SW480 (cell line): ENCODE results near the gene NEDD4L.
A peak's percentile ranks its signal among the peaks of the same experiment; 100 is the strongest.
"Not testable (repeated sequence)": the region's sequence is repeated elsewhere in the genome, so short reads cannot be mapped to it uniquely, and the experiment has no call there.

ENCODE experiments used
- DNase-seq: peaks from one replicate; pipeline ENCODE4 v3.0.0-alpha.2; 2016; ENCODE audit warnings: low spot score

NEDD4L gene

DNA sequence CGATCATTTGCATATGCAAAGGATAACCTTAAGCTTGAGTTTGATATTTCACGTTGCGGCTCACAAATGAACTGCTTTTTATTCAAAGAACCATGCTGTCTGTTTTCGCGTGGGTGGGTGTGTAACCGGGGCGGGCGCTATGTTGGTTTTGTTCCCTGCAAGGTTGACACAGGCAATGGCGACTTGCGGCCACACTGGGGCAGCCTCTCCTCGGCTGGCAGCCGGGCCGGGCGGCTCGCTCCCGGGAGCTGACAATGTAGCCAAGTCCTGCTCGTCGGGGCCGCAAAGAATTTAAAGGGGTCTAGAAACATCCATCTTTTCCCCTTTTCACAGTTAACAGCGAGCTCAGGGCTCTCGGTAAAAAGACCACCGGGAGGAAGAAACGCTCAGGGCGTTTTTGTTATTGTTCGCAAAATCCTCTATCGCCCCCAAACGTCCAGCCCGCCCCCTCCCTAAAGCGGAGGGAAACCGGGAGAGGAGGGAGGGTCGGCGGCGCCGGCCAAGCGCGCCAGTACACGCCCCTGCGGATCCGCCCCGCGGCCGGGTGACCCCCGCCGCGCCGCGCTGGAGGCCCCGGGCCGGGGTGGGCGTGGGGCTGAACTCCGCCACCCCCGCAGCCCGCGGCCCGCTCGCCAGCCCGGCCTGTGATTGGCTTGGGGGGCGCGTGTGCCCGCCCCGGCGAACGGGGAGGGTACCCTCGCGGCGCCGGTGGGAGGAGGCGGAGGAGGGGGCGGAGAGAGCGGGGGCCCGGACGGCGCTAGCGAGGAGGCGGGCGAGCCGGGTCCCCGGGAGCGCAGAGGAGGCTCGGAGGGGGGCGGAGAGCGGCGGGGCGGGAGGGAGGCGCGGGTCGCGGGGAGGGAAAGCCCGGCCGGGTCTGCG lies at the start of gene NEDD4L:
NEDD4L (plus strand) TSS at position 736 of the 879 bp plus-strand sequence. CDS start 435 bp downstream, outside the sequence.
- DNase-seq = peak; percentile 82

DNA sequence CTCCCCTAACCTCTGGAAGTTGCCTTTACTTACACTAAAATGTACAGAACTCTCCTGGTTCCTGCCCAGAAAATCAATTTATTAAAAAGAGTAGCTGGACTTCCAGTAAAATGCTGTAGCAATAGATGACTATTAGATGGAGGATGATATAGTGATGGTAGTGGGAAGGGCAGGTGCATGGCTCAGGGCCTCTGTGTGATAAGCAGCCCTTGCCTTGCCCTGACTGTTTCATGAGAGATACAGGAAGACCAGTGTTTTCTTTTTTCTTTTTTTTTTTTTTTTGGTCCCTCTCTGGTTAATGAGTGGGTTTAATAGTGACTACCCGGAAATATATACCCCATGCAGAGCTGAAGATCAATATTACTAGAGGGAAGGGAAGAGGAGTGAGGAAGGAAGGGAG lies 48.7 kb upstream of the NEDD4L start:
- no peak for DNase-seq

DNA sequence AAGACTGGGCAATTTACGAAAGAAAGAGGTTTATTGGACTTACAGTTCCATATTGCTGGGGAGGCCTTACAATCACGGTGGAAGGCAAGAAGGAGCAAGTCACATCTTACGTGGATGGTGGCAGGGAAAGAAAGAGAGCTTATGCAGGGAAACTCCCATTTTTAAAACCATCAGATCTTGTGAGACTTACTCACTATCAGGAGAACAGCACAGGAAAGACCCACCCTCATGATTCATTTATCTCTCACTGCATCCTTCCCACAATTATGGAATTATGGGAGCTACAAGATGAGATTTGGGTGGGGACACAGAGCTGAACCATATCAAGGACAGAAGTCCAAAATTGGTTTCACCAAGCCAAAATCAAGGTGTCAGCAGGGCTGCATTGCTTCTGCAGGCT lies 47.1 kb upstream of the NEDD4L start:
- DNase-seq = not testable (repeated sequence)

DNA sequence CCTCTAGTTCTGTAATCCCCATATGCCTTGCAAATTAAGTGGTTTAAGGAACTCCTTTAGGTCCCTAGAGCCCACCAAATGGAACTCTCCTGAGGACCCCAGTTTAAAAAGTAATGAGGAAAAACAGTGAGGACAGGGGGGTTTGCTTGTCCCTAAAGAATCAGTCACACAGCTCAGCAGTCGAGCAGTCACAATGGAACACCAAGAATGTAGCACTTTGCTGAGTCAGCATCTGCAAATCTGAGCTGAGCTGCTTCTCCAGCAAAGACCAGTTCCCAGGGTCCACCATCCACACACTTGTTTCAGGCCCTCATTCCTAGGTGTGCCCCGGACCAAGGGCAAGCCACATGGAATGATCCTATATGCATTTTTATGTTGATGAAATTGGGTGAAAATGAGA lies 46.2 kb upstream of the NEDD4L start:
- no peak for DNase-seq

DNA sequence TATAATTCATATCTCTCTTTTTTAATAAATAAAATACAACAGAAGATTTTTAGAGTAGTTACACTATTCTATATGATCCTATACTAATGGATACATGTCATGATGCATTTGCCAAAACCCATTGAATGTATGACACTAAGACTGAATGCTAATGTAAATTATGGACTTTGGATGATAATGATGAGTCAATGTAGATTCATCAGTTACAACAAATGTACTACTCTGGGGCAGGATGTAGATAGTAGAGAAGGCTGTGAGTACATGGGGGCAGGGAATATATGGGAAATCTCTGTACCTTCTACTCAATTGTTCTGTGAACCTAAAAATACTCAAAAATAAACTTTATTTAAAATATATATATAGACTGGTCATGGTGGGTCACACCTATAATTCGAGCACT lies 45.6 kb upstream of the NEDD4L start:
- DNase-seq = peak; percentile 27

DNA sequence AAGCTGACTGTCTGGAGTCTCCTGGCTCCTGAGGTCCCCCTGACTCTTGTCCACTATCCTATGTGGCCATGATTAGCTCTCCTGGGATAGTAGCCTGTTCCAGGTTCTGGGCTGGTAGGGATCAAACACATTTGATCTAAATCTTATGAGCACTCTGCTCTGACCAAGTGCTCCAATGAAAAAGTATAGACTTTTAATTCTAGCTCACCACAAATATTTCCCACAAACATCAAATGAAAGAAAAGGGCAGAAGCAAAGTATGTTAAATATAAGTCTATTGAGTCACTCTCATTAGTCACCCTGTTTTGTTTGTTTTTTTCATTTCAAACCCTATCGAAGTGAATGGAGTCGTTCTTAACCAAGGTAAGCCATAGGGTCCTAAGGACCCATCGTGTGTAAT lies 39.7 kb upstream of the NEDD4L start:
- peak; percentile 77 for DNase-seq

DNA sequence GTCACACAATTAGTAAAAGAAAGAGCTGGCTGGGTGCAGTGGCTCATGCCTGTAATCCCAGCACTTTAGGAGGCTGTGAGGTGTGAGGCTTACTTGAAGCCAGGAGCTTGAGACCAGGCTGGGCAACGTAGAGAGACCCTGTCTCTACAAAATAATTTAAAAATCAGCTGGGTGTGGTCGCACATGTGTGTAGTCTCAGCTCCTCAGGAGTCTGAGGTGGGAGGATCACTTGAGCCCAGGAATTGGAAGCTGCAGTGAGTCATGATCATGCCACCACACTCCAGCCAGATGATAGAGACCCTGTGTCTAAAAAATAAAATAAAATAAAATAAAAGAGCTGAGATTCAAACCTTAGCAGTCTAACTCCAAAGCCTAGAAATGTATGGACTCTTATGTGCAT lies 39.0 kb upstream of the NEDD4L start:
- peak; percentile 22 for DNase-seq

DNA sequence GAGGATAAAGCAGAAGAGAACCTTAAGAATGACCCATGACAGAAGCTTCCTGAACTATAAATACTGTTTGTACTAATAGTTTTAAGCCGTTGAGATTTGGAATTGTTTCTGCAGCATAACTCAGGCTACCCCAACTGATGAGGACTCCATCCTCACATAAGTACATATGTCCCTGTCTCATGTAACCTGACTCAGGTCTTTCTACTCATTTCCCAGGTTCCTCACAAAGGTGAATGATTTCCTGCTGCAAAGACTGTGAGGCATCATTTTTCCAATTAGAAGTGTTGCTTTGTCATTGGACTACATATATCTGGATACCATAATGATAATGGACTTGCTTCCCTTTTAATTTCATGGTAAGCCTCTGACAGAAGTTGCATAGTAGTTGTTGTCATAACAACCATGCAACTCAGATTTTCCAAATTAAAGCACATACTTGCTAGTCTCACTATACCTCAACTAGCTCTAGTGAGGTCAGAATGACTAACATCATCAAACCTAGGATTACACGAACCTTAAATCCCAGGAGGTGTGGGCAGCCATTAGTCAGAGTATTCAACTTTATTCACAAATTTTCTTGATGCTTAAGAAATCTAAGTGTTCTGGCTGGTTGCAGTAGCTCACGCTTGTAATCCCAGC lies 38.0 kb upstream of the NEDD4L start:
- no peak for DNase-seq

DNA sequence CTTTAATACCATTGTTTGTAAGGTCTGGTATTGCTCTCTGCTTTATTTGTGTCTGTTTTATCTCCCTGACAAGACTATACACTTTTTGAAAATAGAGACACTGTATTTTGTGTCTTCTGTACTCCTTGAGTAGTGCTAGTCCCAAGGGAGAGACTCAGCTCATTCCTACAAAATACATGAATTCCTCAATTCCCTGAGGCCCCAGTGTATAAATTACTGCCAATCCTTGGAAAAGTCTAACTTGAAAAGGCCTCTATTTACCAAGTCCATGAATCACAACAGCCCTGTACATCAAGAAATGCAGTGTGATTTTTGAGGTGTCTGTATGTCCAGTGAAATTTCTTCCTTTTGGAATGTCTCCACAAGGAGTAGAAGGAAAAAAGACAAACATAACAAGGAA lies 34.9 kb upstream of the NEDD4L start:
- DNase-seq = no peak

DNA sequence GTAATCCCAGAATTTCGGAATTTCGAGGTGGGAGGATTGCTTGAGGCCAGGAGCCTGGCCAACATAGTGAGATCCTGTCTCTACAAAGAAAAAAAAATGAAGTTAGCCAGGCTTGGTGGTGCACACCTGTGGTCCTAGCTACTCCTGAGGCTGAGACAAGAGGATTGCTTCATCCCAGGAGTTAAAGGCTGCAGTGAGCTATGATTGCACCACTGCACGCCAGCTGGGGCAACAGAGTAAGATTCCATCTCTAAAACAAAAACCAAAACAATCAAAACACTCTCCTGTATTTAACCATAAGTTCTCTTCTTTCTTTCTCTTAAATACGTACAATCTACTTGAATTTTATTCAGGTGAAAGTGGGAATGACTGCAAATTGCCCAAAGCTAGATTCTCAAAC lies 33.8 kb upstream of the NEDD4L start:
- no peak for DNase-seq

DNA sequence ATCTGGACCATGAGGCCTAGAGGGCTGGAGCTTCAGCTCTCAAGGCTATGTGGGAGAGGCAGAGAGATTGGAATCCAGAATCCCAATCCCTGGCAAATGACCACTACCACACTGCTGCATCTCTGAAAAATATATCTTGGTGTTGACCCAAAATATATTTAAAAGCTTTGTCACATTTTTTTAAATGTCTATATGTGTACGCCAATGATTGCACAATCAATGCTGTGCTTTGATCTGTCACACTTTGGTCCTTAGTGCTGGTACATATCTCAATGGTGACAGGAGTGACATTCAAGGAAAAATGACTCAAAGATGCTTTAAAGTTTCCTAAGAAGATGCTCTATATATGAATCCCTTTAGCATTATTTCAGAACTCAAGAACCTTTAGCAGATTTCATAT lies 31.7 kb upstream of the NEDD4L start:
- DNase-seq = no peak

DNA sequence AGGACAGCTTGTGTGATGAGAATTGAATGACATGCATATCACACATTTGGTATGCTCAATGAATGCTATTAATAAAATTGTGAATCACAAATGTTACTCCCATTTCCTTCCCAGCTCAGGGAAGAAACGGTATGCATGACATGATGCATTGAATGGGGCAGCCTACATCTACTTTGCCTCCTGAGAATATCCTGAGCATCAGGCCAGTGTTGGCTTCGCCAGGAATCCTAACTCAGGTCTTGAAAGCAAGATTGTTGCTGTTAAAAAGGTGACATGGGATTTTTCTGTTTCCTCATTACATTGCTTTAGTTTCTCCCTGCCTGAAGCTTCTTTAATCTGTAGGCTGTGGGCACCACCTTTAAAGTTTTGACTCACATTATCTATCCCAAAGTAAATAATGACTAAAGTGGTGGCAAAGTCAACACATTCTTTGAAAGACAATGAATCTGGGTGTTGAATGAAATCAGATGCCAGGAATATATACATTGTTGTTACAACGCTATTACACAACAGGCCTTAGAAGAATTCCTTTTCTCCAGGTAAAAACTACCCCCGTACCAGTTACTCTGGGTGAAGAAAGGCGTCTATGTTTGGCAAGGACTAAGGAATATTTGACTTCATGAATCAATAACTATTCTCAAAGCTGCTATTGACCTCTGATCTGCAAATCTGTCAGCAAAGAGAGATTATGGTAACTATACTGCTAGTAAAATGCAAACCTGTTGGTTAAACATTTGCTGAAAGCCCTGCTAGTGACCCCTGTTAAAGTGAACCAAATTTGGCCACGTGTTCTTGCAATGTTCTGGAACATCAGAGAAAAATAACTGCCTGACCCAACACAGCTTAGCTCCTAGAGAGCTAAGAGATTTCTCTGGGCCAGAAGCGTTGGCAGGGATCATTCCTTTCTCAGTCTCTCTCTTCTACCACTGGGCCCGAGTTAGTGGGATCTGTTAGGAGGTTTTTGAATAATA lies 30.5 kb upstream of the NEDD4L start:
- DNase-seq = peak; percentile 12

DNA sequence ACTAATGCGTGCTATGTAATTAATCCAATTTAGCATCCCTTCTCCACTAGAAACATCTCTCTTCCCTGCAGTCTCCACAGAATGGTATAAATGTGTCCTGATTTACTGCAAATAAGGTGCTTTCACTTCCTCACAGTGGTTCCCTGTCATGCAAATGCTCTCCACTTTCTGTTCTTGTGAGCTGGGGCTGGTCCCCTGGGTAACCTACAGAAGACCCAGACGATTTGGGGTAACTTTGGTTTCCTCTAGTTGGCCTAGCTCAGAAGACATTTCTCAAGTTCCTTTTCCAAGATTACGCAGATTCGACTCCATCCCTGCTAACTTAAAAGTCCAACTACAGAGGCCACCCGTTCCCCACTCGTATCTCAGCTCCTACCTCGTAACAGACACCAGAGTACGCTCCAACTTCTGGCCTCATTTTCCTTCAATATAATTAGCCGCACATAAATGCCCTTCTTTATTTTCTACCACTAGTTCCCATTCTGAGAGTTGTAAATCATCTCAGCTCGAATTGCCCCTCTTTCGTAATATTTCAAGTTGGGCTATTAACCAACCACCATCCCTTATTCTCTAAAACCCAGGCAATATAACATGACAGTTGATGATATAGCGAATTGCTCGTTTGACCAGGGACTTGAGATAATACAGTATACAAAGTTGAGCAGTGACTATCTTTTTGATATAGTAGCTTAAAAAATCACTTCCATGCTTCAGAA lies 28.8 kb upstream of the NEDD4L start:
- no peak for DNase-seq

DNA sequence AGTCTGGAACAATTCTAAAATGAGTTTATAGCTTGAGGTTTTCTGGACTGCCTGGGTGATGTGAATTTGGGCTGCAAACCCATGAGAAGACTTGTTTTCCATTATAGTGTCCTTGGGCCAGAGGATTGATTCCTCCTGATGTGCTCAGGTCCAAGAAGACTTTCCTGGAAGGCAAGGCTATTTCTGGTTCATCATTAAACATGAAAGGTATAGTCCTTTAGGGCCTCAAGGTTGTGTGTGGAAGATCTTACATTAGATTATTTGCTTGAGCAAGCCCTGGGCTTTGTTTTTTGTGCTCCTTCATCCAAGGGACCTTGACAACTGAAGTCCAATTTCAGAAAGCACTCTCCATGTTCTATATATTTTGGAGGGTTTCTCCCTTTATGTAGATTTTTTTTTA lies 26.8 kb upstream of the NEDD4L start:
- no peak for DNase-seq

DNA sequence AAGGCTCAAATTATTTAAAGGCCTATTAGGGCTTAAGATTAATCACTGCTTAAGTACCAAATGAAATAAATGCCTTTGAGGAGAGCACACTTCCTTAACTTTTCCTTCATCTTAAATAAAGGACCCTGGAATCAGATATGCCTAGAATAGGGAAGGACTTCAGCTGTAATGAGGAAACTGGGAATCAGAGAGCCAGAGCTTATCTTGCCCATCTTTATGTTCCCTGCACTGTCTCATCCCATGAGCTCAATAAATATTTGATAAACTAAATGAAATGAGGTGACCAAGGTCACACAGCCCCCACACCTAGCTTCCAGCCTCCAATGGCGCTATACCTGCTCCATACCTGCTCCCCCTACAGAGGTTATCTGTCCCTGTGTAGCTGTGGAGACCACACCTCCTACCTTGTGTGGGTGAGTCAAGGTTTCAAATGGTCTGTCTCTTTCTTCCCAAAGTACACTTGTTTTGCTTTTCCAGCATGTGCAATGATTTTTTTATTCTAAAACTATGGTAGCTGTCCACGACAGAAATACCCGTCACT lies 23.4 kb upstream of the NEDD4L start:
- no peak for DNase-seq

DNA sequence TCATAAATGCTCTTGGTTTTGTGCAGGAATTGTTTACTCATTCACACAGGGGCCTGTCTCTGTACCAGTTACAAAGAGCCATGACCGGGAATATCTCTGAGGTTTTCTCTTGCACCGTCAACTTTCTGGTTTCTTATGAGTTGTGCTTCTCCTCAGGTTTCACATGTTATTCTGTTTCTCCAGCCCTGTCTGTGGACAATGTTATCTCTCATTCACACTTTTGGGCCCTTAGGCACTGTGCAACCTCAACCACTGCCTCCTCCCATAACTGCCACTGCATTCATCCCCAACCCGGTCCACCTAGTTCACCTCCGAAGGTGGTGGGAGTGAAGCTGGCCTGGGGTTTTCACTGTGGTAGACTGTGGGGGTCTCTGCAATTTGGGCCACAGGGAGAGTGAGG lies 22.5 kb upstream of the NEDD4L start:
- DNase-seq = no peak

DNA sequence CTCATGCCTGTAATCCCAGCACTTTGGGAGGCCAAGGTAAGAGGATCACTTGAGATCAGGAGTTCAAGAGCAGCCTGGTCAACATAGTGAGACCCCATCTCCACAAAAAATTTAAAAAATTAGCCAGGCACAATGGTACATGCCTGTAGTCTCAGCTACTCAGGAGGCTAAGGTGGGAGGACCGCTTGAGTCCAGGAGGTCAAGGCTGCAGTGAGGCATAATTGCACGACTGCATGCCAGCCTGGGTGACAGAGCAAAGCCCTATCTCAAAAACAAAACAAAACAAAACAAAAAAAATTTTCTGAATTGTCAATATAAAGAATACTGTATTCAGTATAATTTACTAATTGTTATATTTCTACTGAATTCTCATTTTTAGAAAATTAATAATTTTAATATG lies 20.9 kb upstream of the NEDD4L start:
- no peak for DNase-seq

DNA sequence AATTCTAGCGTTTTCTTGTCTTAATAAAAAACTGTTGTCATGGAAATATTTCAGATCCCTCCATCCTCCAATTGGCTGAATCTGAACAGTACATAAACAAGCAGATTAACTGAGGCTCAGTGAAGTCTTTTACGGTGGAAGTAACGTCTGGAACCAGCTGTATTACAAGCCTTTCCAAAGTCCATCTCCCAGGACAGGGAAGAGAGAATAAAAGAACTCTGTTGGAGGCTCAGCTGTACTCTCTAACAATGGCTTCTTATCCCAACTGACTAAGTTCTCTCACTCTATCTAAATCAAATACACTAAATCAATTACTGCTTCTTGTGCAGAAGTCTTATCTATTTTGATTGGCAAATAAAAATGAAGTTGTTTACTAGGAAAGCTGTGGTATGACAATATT lies 19.9 kb upstream of the NEDD4L start:
- DNase-seq = no peak

DNA sequence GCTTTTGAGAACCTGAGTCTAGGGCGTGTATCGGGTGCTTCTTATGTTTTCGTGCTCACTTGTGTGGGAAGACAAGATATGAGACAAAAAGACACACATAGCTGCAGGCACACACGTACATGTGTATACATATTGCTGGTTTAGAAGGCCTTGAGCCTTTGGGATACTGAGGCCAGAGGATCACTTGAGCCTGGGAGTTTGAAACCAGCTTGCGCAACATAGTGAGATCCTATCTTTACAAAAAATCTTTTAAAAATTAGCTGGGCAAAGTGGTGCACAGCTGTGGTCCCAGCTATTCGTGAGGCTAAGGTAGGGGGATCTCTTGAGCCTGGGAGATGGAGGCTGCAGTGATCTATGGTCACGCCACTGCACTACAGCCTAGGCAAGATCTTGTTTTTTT lies 18.8 kb upstream of the NEDD4L start:
- no peak for DNase-seq

DNA sequence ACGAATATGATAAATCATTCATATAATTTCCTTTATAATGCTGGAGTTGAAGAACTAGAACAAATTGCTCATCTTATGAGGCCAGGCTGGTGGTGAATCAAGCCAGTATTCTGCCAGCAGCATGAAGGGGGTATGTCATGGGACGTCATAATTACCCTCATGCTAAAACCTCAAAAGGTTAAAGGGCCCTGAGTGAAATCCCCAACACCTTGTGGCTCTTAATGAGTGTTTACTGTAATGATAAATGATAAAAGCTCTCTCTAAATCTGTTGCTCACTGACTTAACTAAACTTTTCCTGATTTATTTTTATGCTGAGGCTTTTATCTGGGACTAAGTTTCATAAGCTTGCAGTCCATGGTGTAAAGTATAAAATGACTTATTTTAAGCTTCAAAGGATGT lies 18.3 kb upstream of the NEDD4L start:
- DNase-seq = peak; percentile 35

DNA sequence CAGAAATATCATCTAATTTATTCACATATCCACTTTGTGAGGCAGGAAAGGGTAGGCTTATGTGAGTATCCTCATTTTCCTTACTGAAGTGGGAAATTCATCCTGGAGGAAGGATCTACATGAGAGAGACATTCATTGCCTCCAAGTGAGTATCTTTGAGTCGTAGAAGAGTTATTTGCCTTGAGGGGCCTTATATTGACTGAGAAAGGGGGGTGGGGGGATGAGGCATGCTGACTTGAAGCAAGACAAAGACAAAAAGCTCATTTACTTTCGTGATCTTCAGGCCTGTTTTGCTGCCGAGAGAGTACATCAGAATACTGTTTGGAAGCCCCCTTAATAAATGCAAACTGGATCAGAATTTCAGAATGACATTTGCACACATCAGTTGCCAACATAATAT lies 17.6 kb upstream of the NEDD4L start:
- DNase-seq = no peak

DNA sequence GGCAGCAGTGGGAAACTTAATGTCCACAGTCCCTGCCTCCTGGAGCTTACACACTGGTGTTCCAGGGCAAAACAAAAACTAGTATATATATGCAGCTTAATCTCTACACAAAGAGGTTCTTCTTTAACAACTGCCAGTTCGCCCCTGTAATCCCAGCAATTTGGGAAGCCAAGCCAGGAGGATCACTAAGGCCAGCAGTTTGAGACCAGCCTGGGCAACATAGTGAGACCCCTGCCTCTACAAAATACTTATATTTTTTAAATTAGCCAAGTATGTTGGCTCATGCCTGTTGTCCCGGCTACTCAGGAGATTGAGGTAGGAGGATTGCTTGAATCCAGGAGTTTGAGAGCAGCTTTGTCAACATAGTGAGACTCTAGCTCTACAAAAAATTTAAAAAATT lies 17.2 kb upstream of the NEDD4L start:
- DNase-seq = no peak
